NCI-H187 (cell line): ENCODE results near the gene COL15A1.

ENCODE experiments used
- DNase-seq, 2 experiments: peaks; one replicate each; lab custom pipeline; 2025; lab: John Stamatoyannopoulos, UW

The COL15A1 gene

GRCh38 chr9:99037769-99038483 lies 94.2 kb downstream of the COL15A1 start:
- no peak for DNase-seq

- DNase-seq = no peak
Measured at GRCh38 chr9:99038484-99038820, 94.7 kb downstream of the COL15A1 start.

GRCh38 chr9:99039505-99040182 lies 95.9 kb downstream of the COL15A1 start:
- no peak for DNase-seq

- no peak for DNase-seq
Measured at GRCh38 chr9:99040251-99040900, 96.7 kb downstream of the COL15A1 start.

- DNase-seq = no peak
Measured at GRCh38 chr9:99040911-99041582, 97.3 kb downstream of the COL15A1 start.

GRCh38 chr9:99041618-99042017 lies 97.9 kb downstream of the COL15A1 start:
- DNase-seq = no peak

GRCh38 chr9:99042620-99043019 lies 98.9 kb downstream of the COL15A1 start:
- DNase-seq = no peak

- DNase-seq = no peak
Measured at GRCh38 chr9:99044827-99045226, 101.1 kb downstream of the COL15A1 start.

- DNase-seq = no peak
Measured at GRCh38 chr9:99046068-99046467, 102.4 kb downstream of the COL15A1 start.

- DNase-seq = no peak
Measured at GRCh38 chr9:99046542-99047071, 102.9 kb downstream of the COL15A1 start.

- DNase-seq = no peak
Measured at GRCh38 chr9:99049228-99049627, 105.5 kb downstream of the COL15A1 start.

- no peak for DNase-seq
Measured at GRCh38 chr9:99049641-99050040, 105.9 kb downstream of the COL15A1 start.

GRCh38 chr9:99050292-99050911 lies 106.7 kb downstream of the COL15A1 start:
- DNase-seq = no peak

- no peak for DNase-seq
Measured at GRCh38 chr9:99050924-99051323, 107.2 kb downstream of the COL15A1 start.

GRCh38 chr9:99051406-99051805 lies 107.7 kb downstream of the COL15A1 start:
- DNase-seq = no peak

GRCh38 chr9:99051851-99052250 lies 108.1 kb downstream of the COL15A1 start:
- no peak for DNase-seq

- DNase-seq = no peak
Measured at GRCh38 chr9:99052815-99053715, 109.4 kb downstream of the COL15A1 start.

GRCh38 chr9:99054581-99054980 lies 110.9 kb downstream of the COL15A1 start:
- no peak for DNase-seq

- DNase-seq = no peak
Measured at GRCh38 chr9:99055384-99055783, 111.7 kb downstream of the COL15A1 start.

GRCh38 chr9:99056186-99056585 lies 112.5 kb downstream of the COL15A1 start:
- no peak for DNase-seq
